SIG-M5 treated with dmso at 0.1 percent for 504 hours (cell line): Measurements from ENCODE around the gene KSR1.
A peak's percentile ranks its signal among the peaks of the same experiment; 100 is the strongest.
"Not testable (repeated sequence)": the region's sequence is repeated elsewhere in the genome, so short reads cannot be mapped to it uniquely, and the experiment has no call there.

Source experiments
- DNase-seq: peaks from one replicate; lab custom pipeline; 2025; ENCODE audit not compliant: unreplicated experiment; lab: John Stamatoyannopoulos, UW

Gene KSR1

GRCh38 chr17:27455914-27456680 lies at the start of gene KSR1:
Gene KSR1, plus strand, starts transcription at chr17:27456448. Its CDS starts 196 bp downstream, at chr17:27456644.
- DNase-seq: peak; percentile 64

- no peak for DNase-seq
These were observed 48.1 kb upstream of the KSR1 start for GRCh38 chr17:27407916-27408864.

- DNase-seq: no peak
These were observed 47.4 kb upstream of the KSR1 start for GRCh38 chr17:27408891-27409290.

- DNase-seq: not testable (repeated sequence)
These were observed 44.1 kb upstream of the KSR1 start for GRCh38 chr17:27412158-27412557.

GRCh38 chr17:27413315-27413714 lies 42.9 kb upstream of the KSR1 start:
- DNase-seq: peak; percentile 63

GRCh38 chr17:27413792-27414191 lies 42.5 kb upstream of the KSR1 start:
- peak; percentile 88 for DNase-seq

GRCh38 chr17:27414271-27414670 lies 42.0 kb upstream of the KSR1 start:
- DNase-seq: peak; percentile 67

- DNase-seq: no peak
These were observed 41.6 kb upstream of the KSR1 start for GRCh38 chr17:27414694-27415093.

GRCh38 chr17:27415120-27415795 lies 41.0 kb upstream of the KSR1 start:
- no peak for DNase-seq

GRCh38 chr17:27417596-27418365 lies 38.5 kb upstream of the KSR1 start:
- DNase-seq: no peak

GRCh38 chr17:27418366-27418615 lies 38.0 kb upstream of the KSR1 start:
- DNase-seq: no peak

- no peak for DNase-seq
These were observed 37.1 kb upstream of the KSR1 start for GRCh38 chr17:27419156-27419555.

GRCh38 chr17:27420211-27420950 lies 35.9 kb upstream of the KSR1 start:
- no peak for DNase-seq

GRCh38 chr17:27421111-27421510 lies 35.1 kb upstream of the KSR1 start:
- no peak for DNase-seq

GRCh38 chr17:27421626-27422025 lies 34.6 kb upstream of the KSR1 start:
- DNase-seq: not testable (repeated sequence)

GRCh38 chr17:27422601-27423000 lies 33.6 kb upstream of the KSR1 start:
- no peak for DNase-seq

GRCh38 chr17:27423651-27424050 lies 32.6 kb upstream of the KSR1 start:
- no peak for DNase-seq

- DNase-seq: no peak
These were observed 31.7 kb upstream of the KSR1 start for GRCh38 chr17:27424516-27424915.

- no peak for DNase-seq
These were observed 31.3 kb upstream of the KSR1 start for GRCh38 chr17:27424941-27425340.

- not testable (repeated sequence) for DNase-seq
These were observed 30.7 kb upstream of the KSR1 start for GRCh38 chr17:27425571-27425970.
